ENCODE data around the gene FAM3A. TPM values are rescaled to one million over a fixed set of nuclear protein-coding genes. Genes with fewer than 3 reads are reported as not detected.

Gene FAM3A
- total and polyA plus RNA-seq, 9 of the 15 experiments (the other 6 are each of a cell fraction or from before 2014, with no cell fraction given), result 0.75 to 70.6 (median 27.0) TPM

- TF ChIP-seq SNIP1 (IDR thresholded peaks at IDR 0.05; ENCODE audit: low read depth) (no peak), MYBL2 (IDR thresholded peaks at IDR 0.05; ENCODE audit: low read depth) (no peak), MYBL2 (CRISPR knock-in tag; IDR thresholded peaks at IDR 0.05; ENCODE audit: borderline replicate concordance) (no peak), TARDBP (IDR thresholded peaks at IDR 0.05) (no peak), TCF3 (CRISPR knock-in tag; IDR thresholded peaks at IDR 0.05) (peak; percentile 78), ZNF224 (CRISPR knock-in tag; IDR thresholded peaks at IDR 0.05) (no peak), ZNF282 (CRISPR knock-in tag; IDR thresholded peaks at IDR 0.05) (no peak), RBM15 (IDR thresholded peaks at IDR 0.05; ENCODE audit: insufficient read depth, low read length) (no peak), ZNF609 (CRISPR knock-in tag; IDR thresholded peaks at IDR 0.05; ENCODE audit: borderline replicate concordance) (no peak), HDAC6 (IDR thresholded peaks at IDR 0.05; ENCODE audit: low read depth, low read length) (no peak), NFIC (IDR thresholded peaks at IDR 0.05) (peak; percentile 94), ZBTB7A (IDR thresholded peaks at IDR 0.05; ENCODE audit: borderline replicate concordance, control insufficient read depth, low read depth, low read length) (no peak; the same call in 1 of the 2 replicates), IFI16 (CRISPR knock-in tag; IDR thresholded peaks at IDR 0.05) (no peak), PCBP2 (IDR thresholded peaks at IDR 0.05; ENCODE audit: low read depth, low read length, poor library complexity, severe bottlenecking) (no peak), JUNB (CRISPR knock-in tag; conservative IDR thresholded peaks at IDR 0.05) (no peak), ATF6 (CRISPR knock-in tag; IDR thresholded peaks at IDR 0.05) (no peak), EP300 (IDR thresholded peaks at IDR 0.05; ENCODE audit: low read length) (peak; percentile 91), ZFP91 (CRISPR knock-in tag; IDR thresholded peaks at IDR 0.05) (no peak), TFAP4 (CRISPR knock-in tag; IDR thresholded peaks at IDR 0.05; ENCODE audit: borderline replicate concordance) (no peak; the same call in 1 of the 2 replicates), KDM1A (IDR thresholded peaks at IDR 0.05) (peak; percentile 44 to 68; a peak in 3 of 4 replicates)
Measured at GRCh38 chrX:154495472-154495922, 20.5 kb downstream of the FAM3A start (continued).
